ENCODE measurements around the gene RCC1.

GRCh38 chr1:28535180-28535579 lies 29.3 kb downstream of the RCC1 start:
- no peak for TF ChIP-seq CTCF (IDR thresholded peaks at IDR 0.05)
- no peak for TF ChIP-seq POLR2A (IDR thresholded peaks at IDR 0.05)
